Uterus (tissue), 4 donors: ENCODE data around the gene TSPAN18. TPM values are rescaled to one million over a fixed set of nuclear protein-coding genes. Genes with fewer than 3 reads are reported as not detected.

Experiments used
- DNase-seq, 2 donors: peaks; one replicate each; pipeline ENCODE4 v3.0.0-alpha.2; 2019 to 2020
- H3K27ac ChIP-seq, 2 donors: fragments of 200-600 bp; sonication (generic); 1 replicate in 1 of 2; 2 replicates in 1 of 2; pipeline ENCODE4 v1.5.1; 2016 to 2018
- H3K27me3 ChIP-seq, 2 donors: fragments of 200-600 bp; sonication (generic); one replicate each; pipeline ENCODE4 v1.5.1; 2018 to 2019; ENCODE audit warnings: control low read depth in 1 of 2
- H3K36me3 ChIP-seq, 2 donors: fragments of 200-600 bp; sonication (generic); one replicate each; pipeline ENCODE4 v1.5.1; 2019; ENCODE audit warnings: control low read depth in 1 of 2
- H3K4me1 ChIP-seq, 2 donors: fragments of 200-600 bp; sonication (generic); one replicate each; pipeline ENCODE4 v1.5.1; 2018 to 2019; ENCODE audit warnings: control low read depth in 1 of 2
- H3K4me3 ChIP-seq, 2 donors: fragments of 200-600 bp; sonication (generic); 1 replicate in 1 of 2; 2 replicates in 1 of 2; pipeline ENCODE4 v1.5.1; 2018 to 2019; ENCODE audit warnings: mild to moderate bottlenecking in 1 of 2
- H3K9me3 ChIP-seq, 2 donors: fragments of 200-600 bp; sonication (generic); one replicate each; pipeline ENCODE4 v1.5.1; 2019; ENCODE audit warnings: control low read depth in 1 of 2
- POLR2A ChIP-seq, 2 donors: fragments of 450-650 bp; IDR thresholded peaks; one replicate each; pipeline ENCODE4 v1.6.1; 2016; ENCODE audit warnings: antibody characterized with exemption in 2 of 2, mild to moderate bottlenecking in 1 of 2, moderate library complexity in 1 of 2
- intact Hi-C: fragments of 100-400 bp; cut with DNase I; formaldehyde crosslinking; loops from one replicate; pipeline ENCODE4 v1.15.1; 2023; ENCODE audit warnings: low total_unique reads
- total RNA-seq, 4 donors: library from RNA; depleted of rRNA in 3 of 4; stranded (reverse); fragments of >200 nt in 3 of 4; gene quantifications; one replicate each; pipeline versions ENCODE4 v1.1.0 to v1.2.4, GENCODE V29; 2014 to 2023
- TF ChIP-seq, protein P1 (sequence below), 4 experiments: fragments of 200-600 bp in 2 of 4; fragments of 450-650 bp in 2 of 4; sonication (generic) in 2 of 4; IDR thresholded peaks; one replicate each; pipeline ENCODE4 v1.5.1; 2016 to 2019; ENCODE audit warnings: antibody characterized with exemption in 4 of 4, mild to moderate bottlenecking in 2 of 4, moderate library complexity in 1 of 4
- donor health status: DM: yes; HTN: yes; CAD: no.

Gene TSPAN18
- total RNA-seq, 4 donors from 2014 or later, result 1.2 to 117 (median 20.1) TPM

DNA sequence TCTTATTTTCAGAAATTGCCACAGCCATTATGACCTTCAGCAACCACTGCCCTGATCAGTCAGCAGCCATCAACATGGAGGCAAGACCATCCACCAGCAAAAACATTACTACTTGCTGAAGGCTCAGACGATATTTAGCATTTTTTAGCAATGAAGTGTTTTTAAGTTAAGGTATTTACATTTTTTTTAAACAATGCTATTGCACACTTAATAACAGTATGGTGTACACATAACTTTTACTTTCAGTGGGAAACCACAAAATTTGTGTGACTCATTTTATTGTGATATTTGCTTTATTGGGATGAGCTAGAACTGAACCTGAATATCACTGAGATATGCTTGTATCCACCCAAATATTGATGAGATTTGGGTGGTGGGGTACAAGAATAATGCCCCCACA, 110.9 kb downstream of the TSPAN18 start:
- H3K4me1 ChIP-seq, result peaks cover 0 to 5% of the 10 kb centered on the region in 2 donors
- TF ChIP-seq, protein P1, sequence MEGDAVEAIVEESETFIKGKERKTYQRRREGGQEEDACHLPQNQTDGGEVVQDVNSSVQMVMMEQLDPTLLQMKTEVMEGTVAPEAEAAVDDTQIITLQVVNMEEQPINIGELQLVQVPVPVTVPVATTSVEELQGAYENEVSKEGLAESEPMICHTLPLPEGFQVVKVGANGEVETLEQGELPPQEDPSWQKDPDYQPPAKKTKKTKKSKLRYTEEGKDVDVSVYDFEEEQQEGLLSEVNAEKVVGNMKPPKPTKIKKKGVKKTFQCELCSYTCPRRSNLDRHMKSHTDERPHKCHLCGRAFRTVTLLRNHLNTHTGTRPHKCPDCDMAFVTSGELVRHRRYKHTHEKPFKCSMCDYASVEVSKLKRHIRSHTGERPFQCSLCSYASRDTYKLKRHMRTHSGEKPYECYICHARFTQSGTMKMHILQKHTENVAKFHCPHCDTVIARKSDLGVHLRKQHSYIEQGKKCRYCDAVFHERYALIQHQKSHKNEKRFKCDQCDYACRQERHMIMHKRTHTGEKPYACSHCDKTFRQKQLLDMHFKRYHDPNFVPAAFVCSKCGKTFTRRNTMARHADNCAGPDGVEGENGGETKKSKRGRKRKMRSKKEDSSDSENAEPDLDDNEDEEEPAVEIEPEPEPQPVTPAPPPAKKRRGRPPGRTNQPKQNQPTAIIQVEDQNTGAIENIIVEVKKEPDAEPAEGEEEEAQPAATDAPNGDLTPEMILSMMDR (IDR thresholded peaks at IDR 0.05), result no peak
- TF ChIP-seq POLR2A (IDR thresholded peaks at IDR 0.05), result no peak

DNA sequence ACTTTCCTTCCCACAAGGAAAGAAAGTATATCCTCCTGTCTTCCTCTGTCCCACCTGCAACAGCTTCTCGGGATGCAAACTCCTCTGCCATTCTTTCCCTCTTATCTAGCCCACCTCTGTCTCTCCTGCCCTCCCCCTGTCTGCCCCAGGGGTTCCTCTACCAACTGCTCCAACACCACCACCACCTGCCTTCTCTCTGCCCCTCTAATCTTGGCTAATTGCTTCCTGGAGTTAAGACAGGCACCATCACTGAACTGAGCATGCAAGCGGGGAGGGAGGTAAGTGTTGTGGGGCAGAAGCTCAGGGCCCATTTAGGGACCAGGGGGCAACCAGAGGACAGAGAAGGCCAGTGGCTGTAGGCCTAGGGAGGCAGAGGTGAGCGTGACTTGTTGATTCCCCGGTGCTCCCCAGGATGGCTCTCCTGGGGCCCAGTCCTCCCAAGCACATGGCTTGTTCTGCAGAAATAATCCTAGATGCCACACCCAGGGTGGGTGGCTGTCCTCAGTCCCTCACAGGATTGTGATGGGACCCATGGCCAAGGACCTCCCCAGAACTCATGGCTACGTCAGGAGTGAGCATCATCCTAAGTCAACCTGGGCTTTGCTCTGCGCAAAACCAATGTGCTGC, 112.8 kb downstream of the TSPAN18 start:
- TF ChIP-seq POLR2A (IDR thresholded peaks at IDR 0.05), result no peak
- TF ChIP-seq, protein P1 (IDR thresholded peaks at IDR 0.05), result no peak
- Histone ChIP-seq H3K4me3 (no peak overlapping the region), H3K27me3 (no peaks in the 10 kb centered on the region), H3K36me3 (no peaks in the 10 kb centered on the region), H3K4me1 (peaks cover 0 to 5% of the 10 kb centered on the region in 2 donors), H3K27ac (no peak overlapping the region), H3K9me3 (no peaks in the 10 kb centered on the region)
- no peak for DNase-seq
- intact Hi-C loops, result no loop called here

More for the DNA sequence above, 110.9 kb downstream of the TSPAN18 start:
- Histone ChIP-seq H3K27me3 (no peaks in the 10 kb centered on the region), H3K4me3 (no peak overlapping the region), H3K27ac (no peak overlapping the region), H3K9me3 (no peaks in the 10 kb centered on the region), H3K36me3 (no peaks in the 10 kb centered on the region)
- intact Hi-C loops, result no loop called here
- no peak for DNase-seq

DNA sequence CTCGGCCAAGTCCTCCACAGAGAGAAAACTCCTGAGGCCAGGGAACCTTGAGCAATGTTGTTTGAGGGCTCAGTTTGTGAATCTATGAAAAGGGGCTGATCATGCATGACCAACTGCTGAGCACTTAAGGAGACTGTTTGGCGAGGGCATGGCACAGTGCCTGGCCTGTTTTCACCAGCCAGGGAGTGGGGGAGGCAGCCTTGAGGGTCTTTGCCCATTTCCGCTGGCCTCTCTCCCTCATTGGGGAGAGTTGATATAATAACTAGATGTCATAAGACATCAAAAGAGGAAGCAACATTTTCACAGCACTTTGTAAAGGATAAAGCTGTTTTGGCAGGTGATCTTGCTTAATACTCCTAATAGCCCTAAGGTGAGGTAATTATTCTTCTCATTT, 113.3 kb downstream of the TSPAN18 start:
- Histone ChIP-seq H3K9me3 (no peaks in the 10 kb centered on the region), H3K4me1 (peaks cover 0 to 5% of the 10 kb centered on the region in 2 donors), H3K27ac (no peak overlapping the region), H3K36me3 (no peaks in the 10 kb centered on the region), H3K4me3 (no peak overlapping the region), H3K27me3 (no peaks in the 10 kb centered on the region)
- intact Hi-C loops, result no loop called here
- DNase-seq, result no peak
- no peak for TF ChIP-seq POLR2A (IDR thresholded peaks at IDR 0.05)
- TF ChIP-seq, protein P1 (IDR thresholded peaks at IDR 0.05), result no peak

DNA sequence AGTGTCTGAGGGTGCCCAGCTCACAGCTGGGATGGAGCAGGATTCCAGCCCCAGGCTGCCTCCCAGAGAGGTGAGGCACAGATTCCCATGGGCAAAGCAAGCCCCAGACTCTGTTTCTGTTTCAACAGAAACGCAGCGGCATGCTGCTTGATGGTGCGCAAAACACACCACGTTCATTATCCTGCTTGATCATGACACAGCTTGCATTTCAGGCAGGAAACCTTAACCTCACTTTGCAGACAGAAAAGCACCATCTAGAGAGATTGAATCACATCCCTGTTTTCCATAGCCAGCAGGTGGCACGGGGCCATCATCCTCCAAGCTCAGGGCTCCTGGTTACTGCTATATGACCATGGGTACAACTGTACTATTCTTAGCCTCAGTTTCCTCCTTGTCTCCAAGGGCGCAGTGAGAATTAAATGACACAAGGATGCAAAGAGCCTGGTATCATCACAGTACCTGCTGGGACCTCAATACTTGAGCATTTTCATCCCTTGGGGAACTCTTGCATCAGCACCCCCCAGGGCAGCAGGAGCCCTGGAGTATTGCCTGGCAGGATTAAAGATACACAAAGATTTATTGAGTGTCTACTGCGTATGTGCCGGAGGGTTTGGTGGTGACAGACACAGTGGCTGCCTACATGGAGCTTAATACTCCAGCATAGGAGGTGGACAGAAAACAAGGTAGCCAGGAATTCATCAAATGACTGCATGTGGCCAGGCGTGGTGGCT, 113.9 kb downstream of the TSPAN18 start:
- intact Hi-C loops, result no loop called here
- Histone ChIP-seq H3K36me3 (no peaks in the 10 kb centered on the region), H3K4me3 (no peak overlapping the region), H3K27me3 (no peaks in the 10 kb centered on the region), H3K9me3 (no peaks in the 10 kb centered on the region), H3K27ac (no peak overlapping the region), H3K4me1 (peaks cover 0 to 5% of the 10 kb centered on the region in 2 donors)
- DNase-seq, result no peak
- TF ChIP-seq, protein P1 (IDR thresholded peaks at IDR 0.05), result no peak
- TF ChIP-seq POLR2A (IDR thresholded peaks at IDR 0.05), result no peak

DNA sequence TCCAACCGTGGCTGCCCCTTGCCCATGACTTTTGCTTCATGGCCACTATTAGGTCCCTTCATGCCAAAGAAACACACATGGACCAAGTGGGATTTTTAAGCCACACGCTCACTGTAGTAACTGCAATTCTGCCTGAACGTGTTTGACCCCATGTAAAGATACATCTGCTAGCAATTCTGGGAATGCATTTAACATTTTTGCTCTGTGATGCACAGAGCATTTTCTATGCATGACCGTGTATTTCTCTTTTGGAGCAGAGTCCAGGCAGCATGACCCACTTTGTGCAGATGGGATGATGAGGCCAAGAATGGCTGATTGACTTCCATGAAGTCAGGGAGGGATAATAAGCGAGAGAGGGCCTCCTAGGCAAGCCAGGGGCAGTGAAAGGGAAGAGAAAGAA, 115.5 kb downstream of the TSPAN18 start:
- intact Hi-C loops, result no loop called here
- no peak overlapping the region for H3K27ac ChIP-seq
- DNase-seq, result no peak
- H3K4me3 ChIP-seq, result no peak overlapping the region
- H3K27me3 ChIP-seq, result no peaks in the 10 kb centered on the region
- TF ChIP-seq, protein P1 (IDR thresholded peaks at IDR 0.05), result no peak
- no peak for TF ChIP-seq POLR2A (IDR thresholded peaks at IDR 0.05)
- H3K36me3 ChIP-seq, result no peaks in the 10 kb centered on the region
- no peaks in the 10 kb centered on the region for H3K9me3 ChIP-seq
- H3K4me1 ChIP-seq, result peaks cover 0 to 5% of the 10 kb centered on the region in 2 donors
